ENCODE data around the gene BSDC1.

GRCh38 chr1:32358435-32358834 lies 35.8 kb downstream of the BSDC1 start:
- TF ChIP-seq POLR2A (IDR thresholded peaks at IDR 0.05), result no peak
- no peak for TF ChIP-seq CTCF (IDR thresholded peaks at IDR 0.05)
